Upper lobe of left lung (tissue), 6 donors: ENCODE measurements around the gene MC4R. TPM values are rescaled to one million over a fixed set of nuclear protein-coding genes. Genes with fewer than 3 reads are reported as not detected.

Source experiments
- ATAC-seq, 2 donors: fragments of 200-7000 bp; cut with Tn5 transposase; one replicate each; pipeline ENCODE4 v1.9.1; 2022; ENCODE audit warnings: mild to moderate bottlenecking in 2 of 2, moderate library complexity in 2 of 2; ENCODE audit not compliant: low FRiP score in 2 of 2
- DNase-seq, 2 donors: peaks; one replicate each; pipeline ENCODE4 v3.0.0-alpha.2; 2019 to 2020
- H3K27ac ChIP-seq, 4 donors: fragments of 200-600 bp; sonication (generic); one replicate each; pipeline ENCODE4 v1.5.1; 2016 to 2019
- H3K27me3 ChIP-seq, 4 donors: fragments of 200-600 bp; sonication (generic); one replicate each; pipeline ENCODE4 v1.5.1; 2017 to 2019
- H3K36me3 ChIP-seq, 4 donors: fragments of 200-600 bp; sonication (generic); one replicate each; pipeline ENCODE4 v1.5.1; 2016 to 2019
- H3K4me1 ChIP-seq, 4 donors: fragments of 200-600 bp; sonication (generic); one replicate each; pipeline ENCODE4 v1.5.1; 2018 to 2019
- H3K4me3 ChIP-seq, 4 donors: fragments of 200-600 bp; sonication (generic); one replicate each; pipeline ENCODE4 v1.5.1; 2017 to 2019; ENCODE audit warnings: mild to moderate bottlenecking in 2 of 4, moderate library complexity in 1 of 4
- H3K9me3 ChIP-seq, 4 donors: fragments of 200-600 bp; sonication (generic); one replicate each; pipeline ENCODE4 v1.5.1; 2018 to 2019
- CTCF ChIP-seq, 6 experiments: fragments of 450-650 bp in 4 of 6; fragments of 200-600 bp in 2 of 6; sonication (generic) in 2 of 6; IDR thresholded peaks; one replicate each; pipeline ENCODE4 v1.5.1; 2016 to 2019; ENCODE audit warnings: antibody characterized with exemption in 6 of 6
- EP300 ChIP-seq, 4 donors: sonication (generic); formaldehyde crosslinking; IDR thresholded peaks; one replicate each; pipeline ENCODE4 v1.5.1; 2017; ENCODE audit warnings: antibody characterized with exemption in 4 of 4, control low read depth in 2 of 4
- POLR2A ChIP-seq, 4 donors: fragments of 450-650 bp; IDR thresholded peaks; one replicate each; pipeline ENCODE4 v1.5.1; 2016 to 2017; ENCODE audit warnings: antibody characterized with exemption in 4 of 4, mild to moderate bottlenecking in 2 of 4
- POLR2AphosphoS5 ChIP-seq, 2 donors: sonication (generic); formaldehyde crosslinking; IDR thresholded peaks; one replicate each; pipeline ENCODE4 v1.5.1; 2017; ENCODE audit warnings: antibody characterized with exemption in 2 of 2
- WGBS, 2 donors: methylation state at CpG; one replicate each; pipeline ENCODE4 v1.1.5; 2017 to 2018; 5-methylcytosine and 5-hydroxymethylcytosine counted together
- total RNA-seq, 6 donors: library from RNA; depleted of rRNA in 4 of 6; stranded (reverse); fragments of >200 nt in 4 of 6; gene quantifications; one replicate each; pipeline versions ENCODE4 v1.1.0 to v1.2.1, GENCODE V29; 2016 to 2021
- donor health status: DM: no; HTN: no; CAD: no; lungs with moderate emphysema.
- donor health status: DM: no; HTN: yes; CAD: no; lungs with severe emphysema.

MC4R gene
- total RNA-seq, 6 donors from 2014 or later = not detected

- Histone ChIP-seq H3K36me3 (no peaks in the 10 kb centered on the region), H3K4me1 (no peaks in the 10 kb centered on the region), H3K9me3 (no peaks in the 10 kb centered on the region), H3K27ac (no peak overlapping the region), H3K4me3 (no peak overlapping the region), H3K27me3 (no peaks in the 10 kb centered on the region)
- ATAC-seq (no peak), DNase-seq (no peak)
- TF ChIP-seq POLR2A (IDR thresholded peaks at IDR 0.05) = no peak
- WGBS, 2 donors = 89 to 95% methylated on average over 1 of the region's 1 CpG
Observed at GRCh38 chr18:60358516-60358915, 14.1 kb downstream of the MC4R start.

- TF ChIP-seq EP300 (IDR thresholded peaks at IDR 0.05) = no peak
- no peak for TF ChIP-seq POLR2A (IDR thresholded peaks at IDR 0.05)
- no peak for TF ChIP-seq CTCF (IDR thresholded peaks at IDR 0.05)
- TF ChIP-seq POLR2AphosphoS5 (IDR thresholded peaks at IDR 0.05) = no peak
- 73 to 76% methylated on average over 3 of the region's 3 CpGs for WGBS, 2 donors
- H3K9me3 ChIP-seq = no peaks in the 10 kb centered on the region
- no peaks in the 10 kb centered on the region for H3K4me1 ChIP-seq
- H3K27me3 ChIP-seq = no peaks in the 10 kb centered on the region
- no peak overlapping the region for H3K4me3 ChIP-seq
- H3K36me3 ChIP-seq = no peaks in the 10 kb centered on the region
- no peak for ATAC-seq
- DNase-seq = no peak
- H3K27ac ChIP-seq = no peak overlapping the region
Observed at GRCh38 chr18:60350941-60351340, 21.6 kb downstream of the MC4R start.

GRCh38 chr18:60350150-60350549 lies 22.4 kb downstream of the MC4R start:
- no peak for DNase-seq
- TF ChIP-seq POLR2A (IDR thresholded peaks at IDR 0.05) = no peak
- Histone ChIP-seq H3K36me3 (no peaks in the 10 kb centered on the region), H3K27ac (no peak overlapping the region), H3K27me3 (no peaks in the 10 kb centered on the region), H3K4me3 (no peak overlapping the region), H3K4me1 (no peaks in the 10 kb centered on the region), H3K9me3 (no peaks in the 10 kb centered on the region)
- no peak for ATAC-seq
- WGBS, 2 donors = 76 to 93% methylated on average over 1 of the region's 1 CpG

- Histone ChIP-seq H3K9me3 (no peaks in the 10 kb centered on the region), H3K4me1 (no peaks in the 10 kb centered on the region), H3K27me3 (no peaks in the 10 kb centered on the region), H3K27ac (no peak overlapping the region), H3K36me3 (no peaks in the 10 kb centered on the region), H3K4me3 (no peak overlapping the region)
- 92 to 94% methylated on average over 4 of the region's 4 CpGs for WGBS, 2 donors
- ATAC-seq (no peak), DNase-seq (no peak)
- no peak for TF ChIP-seq POLR2AphosphoS5 (IDR thresholded peaks at IDR 0.05)
- TF ChIP-seq POLR2A (IDR thresholded peaks at IDR 0.05) = no peak
- no peak for TF ChIP-seq EP300 (IDR thresholded peaks at IDR 0.05)
- no peak for TF ChIP-seq CTCF (IDR thresholded peaks at IDR 0.05)
Observed at GRCh38 chr18:60347526-60348045, 25.0 kb downstream of the MC4R start.

GRCh38 chr18:60339018-60339417 lies 33.6 kb downstream of the MC4R start:
- H3K27me3 ChIP-seq = no peaks in the 10 kb centered on the region
- DNase-seq (no peak), ATAC-seq (no peak)
- WGBS, 2 donors = 69 to 75% methylated on average over 1 of the region's 1 CpG
- no peak overlapping the region for H3K27ac ChIP-seq
- no peak overlapping the region for H3K4me3 ChIP-seq
- TF ChIP-seq POLR2AphosphoS5 (IDR thresholded peaks at IDR 0.05) (no peak), POLR2A (IDR thresholded peaks at IDR 0.05) (no peak), EP300 (IDR thresholded peaks at IDR 0.05) (no peak), CTCF (IDR thresholded peaks at IDR 0.05) (no peak)
- H3K4me1 ChIP-seq = no peaks in the 10 kb centered on the region
- no peaks in the 10 kb centered on the region for H3K9me3 ChIP-seq
- no peaks in the 10 kb centered on the region for H3K36me3 ChIP-seq

- 73 to 81% methylated on average over 2 to 6 of the region's 6 CpGs for WGBS, 2 donors
- Histone ChIP-seq H3K36me3 (no peaks in the 10 kb centered on the region), H3K9me3 (peaks cover 0 to 11% (median 3%) of the 10 kb centered on the region in 4 donors), H3K27ac (no peak overlapping the region), H3K4me1 (no peaks in the 10 kb centered on the region), H3K27me3 (no peaks in the 10 kb centered on the region), H3K4me3 (no peak overlapping the region)
- no peak for TF ChIP-seq POLR2A (IDR thresholded peaks at IDR 0.05)
- no peak for TF ChIP-seq POLR2AphosphoS5 (IDR thresholded peaks at IDR 0.05)
- TF ChIP-seq CTCF (IDR thresholded peaks at IDR 0.05) = no peak
- TF ChIP-seq EP300 (IDR thresholded peaks at IDR 0.05) = no peak
- ATAC-seq (no peak), DNase-seq (no peak)
Observed at GRCh38 chr18:60331890-60332289, 40.7 kb downstream of the MC4R start.
